ENCODE measurements around the gene CASK.
"Not testable (repeated sequence)": the region's sequence is repeated elsewhere in the genome, so short reads cannot be mapped to it uniquely, and the experiment has no call there.

DNA sequence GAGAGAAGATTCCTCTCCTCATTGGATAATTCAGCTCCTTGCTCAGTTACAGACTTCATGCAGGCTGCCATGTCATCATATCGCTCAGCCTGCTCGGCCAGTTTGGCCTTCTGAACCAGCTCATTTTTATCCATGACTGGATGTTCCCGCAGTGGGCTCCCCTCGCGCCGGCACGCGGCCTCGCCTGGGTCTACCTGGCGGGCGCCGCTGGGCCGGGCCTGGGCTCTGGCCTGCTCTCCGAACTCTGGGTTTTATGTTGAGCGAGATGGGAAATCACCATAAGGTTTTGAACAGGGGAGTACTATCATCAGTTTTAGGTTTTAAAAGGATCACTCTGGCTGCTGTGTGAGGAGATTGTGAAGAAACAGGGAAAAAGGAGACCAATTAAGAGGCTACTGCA lies 247.0 kb downstream of the CASK start:
- not testable (repeated sequence) for TF ChIP-seq EZH2 (IDR thresholded peaks at IDR 0.05); POLR2AphosphoS5 (IDR thresholded peaks at IDR 0.05; ENCODE audit: borderline replicate concordance, low read depth, low read length); FOXP2 (optimal IDR thresholded peaks at IDR 0.05; ENCODE audit: control extremely low read depth, extremely low read length, insufficient read depth)
